Stomach (tissue), 9 donors: ENCODE results near the gene NUTF2. TPM values are rescaled to one million over a fixed set of nuclear protein-coding genes. Genes with fewer than 3 reads are reported as not detected.

Experiments used
- DNase-seq, 2 donors: peaks; one replicate each; pipeline versions ENCODE4 v3.0.0 to v3.0.0-alpha.2; 2013 to 2019
- H3K27ac ChIP-seq, 5 donors: fragments of 200-600 bp in 4 of 5; sonication (generic) in 4 of 5; one replicate each; pipeline ENCODE4 v1.5.1; 2013 to 2019; ENCODE audit warnings: mild to moderate bottlenecking in 1 of 5, moderate library complexity in 1 of 5
- H3K27me3 ChIP-seq, 3 donors: fragments of 200-600 bp; sonication (generic); one replicate each; pipeline ENCODE4 v1.5.1; 2017 to 2019; ENCODE audit warnings: mixed run types in 1 of 3
- H3K36me3 ChIP-seq, 4 donors: fragments of 200-600 bp; sonication (generic); 1 replicate in 3 of 4; 2 replicates in 1 of 4; pipeline ENCODE4 v1.5.1; 2016 to 2019
- H3K4me1 ChIP-seq, 4 donors: fragments of 200-600 bp; sonication (generic); one replicate each; pipeline ENCODE4 v1.5.1; 2016 to 2019
- H3K4me3 ChIP-seq, 4 donors: fragments of 200-600 bp; sonication (generic) in 3 of 4; one replicate each; pipeline ENCODE4 v1.5.1; 2016 to 2019; ENCODE audit warnings: mild to moderate bottlenecking in 1 of 4
- H3K9me3 ChIP-seq, 4 donors: fragments of 200-600 bp; sonication (generic); one replicate each; pipeline ENCODE4 v1.5.1; 2016 to 2019
- CTCF ChIP-seq, 7 experiments: fragments of 450-650 bp in 4 of 7; fragments of 200-600 bp in 3 of 7; sonication (generic) in 3 of 7; IDR thresholded peaks; one replicate each; pipeline ENCODE4 v1.5.1; 2016 to 2019; ENCODE audit warnings: antibody characterized with exemption in 7 of 7, control low read depth in 2 of 7, mild to moderate bottlenecking in 1 of 7
- EP300 ChIP-seq: sonication (generic); formaldehyde crosslinking; IDR thresholded peaks from one replicate; pipeline ENCODE4 v1.6.1; 2017; ENCODE audit warnings: antibody characterized with exemption
- POLR2A ChIP-seq, 4 donors: fragments of 450-650 bp; IDR thresholded peaks; one replicate each; pipeline ENCODE4 v1.6.1; 2016; ENCODE audit warnings: antibody characterized with exemption in 4 of 4, control low read depth in 2 of 4, mild to moderate bottlenecking in 1 of 4, moderate library complexity in 1 of 4
- POLR2AphosphoS5 ChIP-seq, 3 donors: sonication (generic); formaldehyde crosslinking; IDR thresholded peaks; one replicate each; pipeline ENCODE4 v1.6.1; 2016; ENCODE audit warnings: antibody characterized with exemption in 3 of 3
- WGBS, 5 donors: extraction: QIAGEN DNeasy Blood & Tissue Kit in 3 of 5; methylation state at CpG; one replicate each; pipeline versions ENCODE4 v1.1.5 to v1.1.7; 2013 to 2018; 5-methylcytosine and 5-hydroxymethylcytosine counted together
- intact Hi-C: fragments of 100-400 bp; cut with DNase I; formaldehyde crosslinking; loops from one replicate; pipeline ENCODE4 v1.15.1; 2023; ENCODE audit warnings: low total_unique reads
- polyA plus RNA-seq, 3 donors: library from polyadenylated mRNA; stranded (reverse); fragments of 200-250 nt; gene quantifications; one replicate each; pipeline ENCODE4 v1.2.3, GENCODE V29; 2013
- total RNA-seq, 5 donors: library from RNA; depleted of rRNA; stranded (reverse); fragments of >200 nt; gene quantifications; one replicate each; pipeline versions ENCODE4 v1.1.0 to v1.2.3, GENCODE V29; 2014 to 2016
- donor health status: healthy with polysubstance abuse.
- donor health status: Bipolar disorder and iron deficiency.
- donor health status: healthy.

The NUTF2 gene
- total and polyA plus RNA-seq, 8 donors, result 9.3 to 125 (median 60.5) TPM

DNA sequence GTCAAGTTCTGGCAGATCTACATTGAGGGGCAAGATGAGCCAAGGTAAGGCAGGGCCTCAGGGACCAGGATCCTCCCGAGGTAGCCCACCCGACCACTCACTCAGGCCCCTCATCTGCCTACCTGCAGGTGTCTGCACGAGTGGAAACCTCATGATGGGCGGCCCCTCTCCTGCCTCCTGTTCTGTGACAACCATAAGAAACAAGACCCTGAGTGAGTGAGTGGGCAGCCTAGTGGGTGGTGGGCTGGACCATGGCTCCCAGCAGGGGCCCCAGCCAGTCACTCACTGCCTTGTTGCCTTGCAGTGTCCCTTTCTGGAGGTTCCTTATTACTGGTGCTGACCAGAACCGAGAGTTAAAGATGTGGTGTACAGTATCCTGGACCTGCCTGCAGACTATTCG is 31.5 kb downstream of the NUTF2 start:
- no peak overlapping the region for H3K4me3 ChIP-seq
- H3K9me3 ChIP-seq, result no peaks in the 10 kb centered on the region
- 89 to 95% (median 92%) methylated on average over 4 to 6 of the region's 6 CpGs for WGBS, 5 donors
- peaks cover 16 to 39% (median 28%) of the 10 kb centered on the region in 4 donors for H3K4me1 ChIP-seq
- no peaks in the 10 kb centered on the region for H3K27me3 ChIP-seq
- H3K27ac ChIP-seq, result no peak overlapping the region
- DNase-seq, result no peak
- H3K36me3 ChIP-seq, result peaks cover 71 to 76% (median 74%) of the 10 kb centered on the region in 4 donors
- intact Hi-C loops, result no loop called here
- TF ChIP-seq EP300, result no peak
- no peak for TF ChIP-seq CTCF (IDR thresholded peaks at IDR 0.05)
- TF ChIP-seq POLR2A (IDR thresholded peaks at IDR 0.05), result no peak
- TF ChIP-seq POLR2AphosphoS5 (IDR thresholded peaks at IDR 0.05), result no peak

DNA sequence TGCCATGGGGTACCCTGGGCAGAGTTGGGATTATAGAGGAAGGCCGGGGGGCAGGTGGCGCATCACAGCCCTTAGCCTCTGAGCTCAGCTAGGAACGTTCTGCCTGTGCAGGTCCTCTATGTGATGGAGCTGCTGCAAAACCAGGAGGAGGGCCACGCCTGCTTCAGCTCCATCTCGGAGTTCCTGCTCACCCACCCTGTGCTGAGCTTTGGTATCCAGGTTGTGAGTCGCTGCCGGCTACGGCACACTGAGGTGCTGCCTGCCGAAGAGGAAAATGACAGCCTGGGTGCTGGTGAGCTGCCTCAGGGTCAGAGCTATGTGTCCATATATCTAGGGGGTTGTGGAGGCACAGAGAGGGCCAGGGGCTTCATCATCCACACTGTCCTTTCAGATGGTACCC is 32.1 kb downstream of the NUTF2 start:
- H3K27me3 ChIP-seq, result no peaks in the 10 kb centered on the region
- WGBS, 5 donors, result 92 to 98% (median 96%) methylated on average over 2 to 9 of the region's 9 CpGs
- H3K4me1 ChIP-seq, result peaks cover 13 to 42% (median 23%) of the 10 kb centered on the region in 4 donors
- TF ChIP-seq CTCF (IDR thresholded peaks at IDR 0.05), result no peak
- no peak for TF ChIP-seq EP300
- no peak for TF ChIP-seq POLR2A (IDR thresholded peaks at IDR 0.05)
- no peak for TF ChIP-seq POLR2AphosphoS5 (IDR thresholded peaks at IDR 0.05)
- no peak overlapping the region for H3K4me3 ChIP-seq
- intact Hi-C loops, result no loop called here
- H3K27ac ChIP-seq, result no peak overlapping the region
- H3K36me3 ChIP-seq, result peaks cover 77 to 82% (median 80%) of the 10 kb centered on the region in 4 donors
- no peak for DNase-seq
- no peaks in the 10 kb centered on the region for H3K9me3 ChIP-seq

- TF ChIP-seq CTCF (IDR thresholded peaks at IDR 0.05), result no peak
- no peak for TF ChIP-seq POLR2A (IDR thresholded peaks at IDR 0.05)
- no peak for TF ChIP-seq EP300
- no peak for TF ChIP-seq POLR2AphosphoS5 (IDR thresholded peaks at IDR 0.05)
- H3K36me3 ChIP-seq, result peaks cover 83 to 88% (median 87%) of the 10 kb centered on the region in 4 donors
- no peak overlapping the region for H3K27ac ChIP-seq
- H3K4me1 ChIP-seq, result peaks cover 13 to 42% (median 23%) of the 10 kb centered on the region in 4 donors
- no peak overlapping the region for H3K4me3 ChIP-seq
- WGBS, 5 donors, result 93 to 97% (median 95%) methylated on average over 9 to 12 of the region's 12 CpGs
- H3K9me3 ChIP-seq, result no peaks in the 10 kb centered on the region
- intact Hi-C loops, result no loop called here
- DNase-seq, result no peak
- H3K27me3 ChIP-seq, result no peaks in the 10 kb centered on the region
These were observed 32.7 kb downstream of the NUTF2 start for GRCh38 chr16:67879462-67879861.

DNA sequence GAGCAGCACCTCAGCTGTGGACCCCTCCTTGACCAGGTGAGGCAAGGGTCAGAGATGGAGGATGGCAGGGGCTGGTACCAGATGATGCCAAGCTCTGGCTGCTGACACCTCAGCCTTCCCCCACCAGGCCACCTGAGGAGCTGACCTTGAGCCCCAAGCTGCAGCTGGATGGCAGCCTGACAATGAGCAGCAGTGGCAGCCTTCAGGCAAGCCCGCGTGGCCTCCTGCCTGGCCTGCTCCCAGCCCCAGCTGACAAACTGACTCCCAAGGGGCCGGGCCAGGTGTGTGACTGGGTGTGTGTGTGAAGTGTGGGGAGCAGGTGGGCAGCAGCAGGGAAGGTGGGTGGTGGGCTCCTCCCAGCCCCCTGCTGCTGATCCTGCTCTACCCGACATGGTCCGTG is 33.2 kb downstream of the NUTF2 start:
- intact Hi-C loops, result loop anchor here (5.0 kb wide), 2 partner anchors 47 to 162 kb away; no protein-coding TSS in a partner anchor
- TF ChIP-seq POLR2AphosphoS5 (IDR thresholded peaks at IDR 0.05) (no peak), EP300 (no peak), POLR2A (IDR thresholded peaks at IDR 0.05) (no peak), CTCF (IDR thresholded peaks at IDR 0.05) (no peak)
- Histone ChIP-seq H3K9me3 (no peaks in the 10 kb centered on the region), H3K36me3 (peaks cover 83 to 93% (median 91%) of the 10 kb centered on the region in 4 donors), H3K27me3 (no peaks in the 10 kb centered on the region), H3K4me1 (peaks cover 13 to 42% (median 23%) of the 10 kb centered on the region in 4 donors), H3K27ac (no peak overlapping the region), H3K4me3 (no peak overlapping the region)
- 85 to 96% (median 89%) methylated on average over 3 to 5 of the region's 5 CpGs for WGBS, 5 donors
- DNase-seq, result no peak
